ENCODE measurements around the gene ZNF544. TPM values are rescaled to one million over a fixed set of nuclear protein-coding genes. Genes with fewer than 3 reads are reported as not detected.
A peak's percentile ranks its signal among the peaks of the same experiment; 100 is the strongest.

The ZNF544 gene
- total RNA-seq, 3 donors from 2014 or later (not counting 1 experiment from before 2014, with no cell fraction given), result 21.9 to 31.5 (median 21.9) TPM

- peak within 1 kb of the TSS; percentile 79 for H3K27ac ChIP-seq (ENCODE audit: low read length)
- DNase-seq (peak; percentile 93 to 97), ATAC-seq (peak; percentile 97 to 100 (median 98))
- intact Hi-C loops (cut with micrococcal nuclease), result loop anchor here (1.0 to 2.0 kb wide), 3 partner anchors 27 to 96 kb away; partner anchors contain the start of genes ERVK3-1 and ZNF274
- Mint-ChIP-seq H3K27me3 (ENCODE audit: low read depth in 2 of 2) (no peaks in the 10 kb centered on the region), H3K4me1 (peaks cover 30 to 40% of the 10 kb centered on the region in 2 donors), H3K9me3 (no peaks in the 10 kb centered on the region), H3K4me3 (peak within 1 kb of the TSS; percentile 96), H3K36me3 (peaks cover 6% of the 10 kb centered on the region), H3K27ac (peak within 1 kb of the TSS; percentile 94 to 99)
- peak within 1 kb of the TSS; percentile 94 for H3K4me3 ChIP-seq (ENCODE audit: low read length)
- H3K4me1 ChIP-seq (ENCODE audit: control insufficient read depth, insufficient read depth, low read length), result peaks cover 13% of the 10 kb centered on the region
- no peak for TF ChIP-seq CTCF (IDR thresholded peaks at IDR 0.05)
- peaks cover 13% of the 10 kb centered on the region for H3K9me3 ChIP-seq (ENCODE audit: control insufficient read depth, insufficient read depth, low read length)
- H3K36me3 ChIP-seq (ENCODE audit: control insufficient read depth, insufficient read depth, low read length), result peaks cover 9% of the 10 kb centered on the region
- no peaks in the 10 kb centered on the region for H3K27me3 ChIP-seq (ENCODE audit: control insufficient read depth, insufficient read depth, low read length)
- WGBS (ENCODE audit: insufficient coverage), result under 1% methylated on average over 42 of the region's 42 CpGs
Observed at GRCh38 chr19:58278541-58279041, 49.9 kb downstream of the ZNF544 start, which contains the start of gene ZNF8. TSS of gene ZNF8 (plus strand) at chr19:58278955. CDS start at chr19:58279082, 127 bp downstream.

- Histone ChIP-seq H3K9me3 (ENCODE audit: control insufficient read depth, insufficient read depth, low read length) (peaks cover 9% of the 10 kb centered on the region), H3K4me1 (ENCODE audit: control insufficient read depth, insufficient read depth, low read length) (peaks cover 13% of the 10 kb centered on the region), H3K27me3 (ENCODE audit: control insufficient read depth, insufficient read depth, low read length) (no peaks in the 10 kb centered on the region), H3K36me3 (ENCODE audit: control insufficient read depth, insufficient read depth, low read length) (peaks cover 6% of the 10 kb centered on the region), H3K27ac (ENCODE audit: low read length) (peak overlapping the region; percentile 75), H3K4me3 (ENCODE audit: low read length) (peak overlapping the region; percentile 94)
- H3K4me3 Mint-ChIP-seq, result peak overlapping the region; percentile 96
- TF ChIP-seq CTCF (IDR thresholded peaks at IDR 0.05), result no peak
- ATAC-seq (peak in 1 of 3 donors; percentile 1), DNase-seq (peak in 1 of 2 donors; percentile 50)
- peaks cover 6% of the 10 kb centered on the region for H3K36me3 Mint-ChIP-seq
- intact Hi-C loops (cut with micrococcal nuclease), result loop anchor here (2.0 kb wide), 1 partner anchor 96 kb away; the partner anchor contains the start of gene ZNF274
- 3% methylated on average over 59 of the region's 60 CpGs for WGBS (ENCODE audit: insufficient coverage)
- no peaks in the 10 kb centered on the region for H3K9me3 Mint-ChIP-seq
- peaks cover 30 to 40% of the 10 kb centered on the region in 2 donors for H3K4me1 Mint-ChIP-seq
- H3K27me3 Mint-ChIP-seq (ENCODE audit: low read depth in 2 of 2), result no peaks in the 10 kb centered on the region
- peak overlapping the region; percentile 94 to 99 for H3K27ac Mint-ChIP-seq
Observed at GRCh38 chr19:58279042-58279924, 50.6 kb downstream of the ZNF544 start.

GRCh38 chr19:58279925-58280316 is 51.2 kb downstream of the ZNF544 start:
- Histone ChIP-seq H3K9me3 (ENCODE audit: control insufficient read depth, insufficient read depth, low read length) (peaks cover 6% of the 10 kb centered on the region), H3K4me3 (ENCODE audit: low read length) (no peak overlapping the region), H3K27ac (ENCODE audit: low read length) (no peak overlapping the region), H3K4me1 (ENCODE audit: control insufficient read depth, insufficient read depth, low read length) (peaks cover 13% of the 10 kb centered on the region), H3K36me3 (ENCODE audit: control insufficient read depth, insufficient read depth, low read length) (peaks cover 3% of the 10 kb centered on the region), H3K27me3 (ENCODE audit: control insufficient read depth, insufficient read depth, low read length) (no peaks in the 10 kb centered on the region)
- no peak for DNase-seq
- peaks cover 30 to 40% of the 10 kb centered on the region in 2 donors for H3K4me1 Mint-ChIP-seq
- peak overlapping the region; percentile 94 to 99 for H3K27ac Mint-ChIP-seq
- no peaks in the 10 kb centered on the region for H3K9me3 Mint-ChIP-seq
- H3K27me3 Mint-ChIP-seq (ENCODE audit: low read depth in 2 of 2), result no peaks in the 10 kb centered on the region
- 85% methylated on average over 4 of the region's 4 CpGs for WGBS (ENCODE audit: insufficient coverage)
- H3K4me3 Mint-ChIP-seq, result peak overlapping the region; percentile 96
- no peak for TF ChIP-seq CTCF (IDR thresholded peaks at IDR 0.05)
- intact Hi-C loops (cut with micrococcal nuclease), result loop anchor here (2.0 kb wide), 1 partner anchor 97 kb away; the partner anchor contains the start of gene ZNF274
- no peak for ATAC-seq
- peaks cover 5% of the 10 kb centered on the region for H3K36me3 Mint-ChIP-seq
